GM12874 (cell line): ENCODE results near the gene COL4A2.

Experiments used
- TF ChIP-seq, protein P1 (sequence below): IDR thresholded peaks from 2 replicates; pipeline ENCODE4 v1.5.1; 2011; ENCODE audit warnings: low read depth, mild to moderate bottlenecking, control low read depth, low read length, moderate library complexity; ENCODE audit not compliant: insufficient read depth

COL4A2 gene

DNA sequence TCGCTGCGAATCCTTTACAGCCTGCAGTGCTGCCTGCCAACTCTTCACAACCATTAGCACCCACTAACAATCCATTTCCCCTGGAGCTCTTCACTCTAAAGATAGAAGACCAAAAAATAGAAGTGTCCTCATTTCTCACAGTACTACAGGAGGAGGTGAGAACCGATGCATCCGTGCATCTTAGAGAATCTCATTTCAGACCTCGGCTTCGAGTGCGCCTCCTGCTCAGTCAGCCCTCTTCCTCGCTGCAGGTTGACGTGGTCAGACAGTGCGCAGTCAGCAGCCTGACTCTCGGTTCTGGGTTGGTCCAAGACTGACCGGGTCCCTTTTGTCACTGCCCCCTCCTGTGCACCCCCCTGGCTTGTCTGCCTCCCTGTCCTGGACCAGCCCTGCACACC lies 169.1 kb downstream of the COL4A2 start:
- TF ChIP-seq, protein P1, sequence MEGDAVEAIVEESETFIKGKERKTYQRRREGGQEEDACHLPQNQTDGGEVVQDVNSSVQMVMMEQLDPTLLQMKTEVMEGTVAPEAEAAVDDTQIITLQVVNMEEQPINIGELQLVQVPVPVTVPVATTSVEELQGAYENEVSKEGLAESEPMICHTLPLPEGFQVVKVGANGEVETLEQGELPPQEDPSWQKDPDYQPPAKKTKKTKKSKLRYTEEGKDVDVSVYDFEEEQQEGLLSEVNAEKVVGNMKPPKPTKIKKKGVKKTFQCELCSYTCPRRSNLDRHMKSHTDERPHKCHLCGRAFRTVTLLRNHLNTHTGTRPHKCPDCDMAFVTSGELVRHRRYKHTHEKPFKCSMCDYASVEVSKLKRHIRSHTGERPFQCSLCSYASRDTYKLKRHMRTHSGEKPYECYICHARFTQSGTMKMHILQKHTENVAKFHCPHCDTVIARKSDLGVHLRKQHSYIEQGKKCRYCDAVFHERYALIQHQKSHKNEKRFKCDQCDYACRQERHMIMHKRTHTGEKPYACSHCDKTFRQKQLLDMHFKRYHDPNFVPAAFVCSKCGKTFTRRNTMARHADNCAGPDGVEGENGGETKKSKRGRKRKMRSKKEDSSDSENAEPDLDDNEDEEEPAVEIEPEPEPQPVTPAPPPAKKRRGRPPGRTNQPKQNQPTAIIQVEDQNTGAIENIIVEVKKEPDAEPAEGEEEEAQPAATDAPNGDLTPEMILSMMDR: no peak

DNA sequence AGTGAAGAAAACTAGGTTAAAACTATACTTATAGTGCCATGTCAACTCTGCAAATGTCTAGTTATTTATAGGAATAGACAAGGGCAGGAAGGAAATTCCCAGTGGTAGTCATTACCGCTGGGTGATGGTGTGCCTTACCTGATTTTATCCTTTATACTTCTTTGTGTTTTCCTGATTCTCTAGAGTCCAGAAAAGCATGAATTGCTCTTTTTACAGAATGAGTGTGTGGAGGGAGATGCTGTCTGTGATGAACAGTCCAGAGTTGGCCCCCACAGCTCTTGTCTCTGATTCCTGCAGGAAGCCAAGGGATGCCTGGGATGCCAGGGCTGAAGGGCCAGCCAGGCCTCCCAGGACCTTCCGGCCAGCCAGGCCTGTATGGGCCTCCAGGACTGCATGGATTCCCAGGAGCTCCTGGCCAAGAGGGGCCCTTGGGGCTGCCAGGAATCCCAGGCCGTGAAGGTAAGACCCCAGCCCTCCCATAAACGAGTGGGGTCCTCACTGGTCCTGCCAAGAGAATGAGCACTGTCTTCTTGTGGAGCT lies 170.7 kb downstream of the COL4A2 start:
- TF ChIP-seq, protein P1: no peak

DNA sequence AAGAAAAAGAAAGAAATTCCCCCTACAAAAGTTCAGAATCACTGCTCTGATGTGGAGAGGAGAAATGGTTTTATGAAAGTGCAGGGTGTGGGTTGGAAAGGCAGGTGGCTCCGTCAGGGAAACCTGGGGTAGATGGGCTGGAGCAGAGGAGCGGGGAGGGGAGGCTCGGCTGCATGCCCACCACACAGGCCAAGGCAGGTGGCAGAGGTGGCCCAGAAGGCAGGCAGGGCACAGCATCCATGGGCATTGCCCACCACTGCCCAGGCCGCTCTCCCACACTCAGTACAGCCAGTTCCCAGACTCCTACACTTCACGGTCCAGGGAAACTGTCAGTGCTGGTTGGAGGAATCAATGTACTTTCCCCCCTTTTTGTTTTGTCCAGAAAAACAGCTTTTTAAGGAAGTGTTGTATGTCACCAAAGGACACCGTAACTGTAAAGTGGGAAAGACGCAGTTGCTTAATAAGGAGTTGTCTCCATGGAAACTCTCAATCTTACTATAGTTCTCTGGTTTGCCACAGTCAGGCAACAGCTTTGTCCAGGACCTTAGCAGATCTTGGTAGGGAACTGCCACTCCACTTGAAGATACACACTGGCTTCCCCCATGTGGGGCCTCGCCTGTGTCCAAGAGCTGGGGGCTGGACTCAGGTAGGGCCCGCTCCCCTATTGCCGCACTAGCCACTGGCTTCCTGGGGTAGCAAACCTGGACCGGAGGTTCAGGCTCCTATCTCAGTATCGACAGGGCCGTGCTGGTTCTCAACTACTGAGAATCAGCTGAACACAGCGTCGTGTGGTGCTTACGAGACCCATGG lies 171.5 kb downstream of the COL4A2 start:
- TF ChIP-seq, protein P1: no peak

DNA sequence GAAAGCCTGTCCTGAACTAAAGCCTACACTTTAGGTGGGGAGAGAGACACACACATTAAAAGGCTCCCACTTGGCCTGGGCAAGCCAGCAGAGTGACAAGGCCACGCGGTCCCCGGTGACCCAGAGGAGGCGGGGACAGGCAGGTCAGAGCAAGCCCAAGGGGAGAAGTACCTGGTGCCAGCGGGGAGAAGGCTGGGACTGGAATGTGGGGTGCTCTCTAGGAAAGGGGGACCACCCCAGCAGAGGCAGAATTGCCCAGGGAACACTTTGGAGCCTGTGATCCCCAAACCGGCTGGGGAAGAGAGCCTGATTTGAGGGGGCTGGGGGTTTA lies 172.1 kb downstream of the COL4A2 start:
- TF ChIP-seq, protein P1: no peak

DNA sequence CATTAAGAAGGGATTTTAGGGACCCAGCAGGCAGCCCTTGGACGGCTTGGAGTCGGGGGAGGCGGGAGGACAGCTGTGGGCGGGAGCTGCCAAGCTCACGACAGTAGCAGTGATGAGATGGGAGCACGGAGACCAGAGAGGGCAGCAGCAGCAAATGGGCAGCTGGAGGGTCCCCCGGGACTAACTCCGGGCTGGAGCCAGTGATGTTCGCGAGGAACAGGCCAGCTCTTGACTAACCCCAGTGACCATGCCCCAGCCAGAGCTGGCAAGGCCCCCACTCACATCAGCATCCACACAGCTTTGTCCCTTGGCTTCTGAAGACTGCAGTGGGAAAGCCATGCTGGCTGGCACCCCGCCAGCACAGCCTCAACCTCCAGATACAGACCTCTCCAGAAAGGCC lies 172.6 kb downstream of the COL4A2 start:
- TF ChIP-seq, protein P1: no peak

DNA sequence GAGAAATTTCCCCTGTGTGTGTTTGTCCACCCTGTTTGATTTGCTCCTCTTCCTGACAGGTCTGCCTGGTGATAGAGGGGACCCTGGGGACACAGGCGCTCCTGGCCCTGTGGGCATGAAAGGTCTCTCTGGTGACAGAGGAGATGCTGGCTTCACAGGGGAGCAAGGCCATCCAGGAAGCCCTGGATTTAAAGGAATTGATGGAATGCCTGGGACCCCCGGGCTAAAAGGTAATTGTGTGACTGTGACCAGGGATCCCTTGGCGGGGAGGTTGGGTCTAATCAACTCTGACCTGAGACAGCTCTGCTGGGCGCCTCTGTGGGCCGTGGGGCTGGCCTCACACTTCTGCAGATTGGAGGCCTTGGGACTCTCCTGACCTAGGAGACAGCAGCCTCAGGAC lies 173.1 kb downstream of the COL4A2 start:
- TF ChIP-seq, protein P1: no peak

DNA sequence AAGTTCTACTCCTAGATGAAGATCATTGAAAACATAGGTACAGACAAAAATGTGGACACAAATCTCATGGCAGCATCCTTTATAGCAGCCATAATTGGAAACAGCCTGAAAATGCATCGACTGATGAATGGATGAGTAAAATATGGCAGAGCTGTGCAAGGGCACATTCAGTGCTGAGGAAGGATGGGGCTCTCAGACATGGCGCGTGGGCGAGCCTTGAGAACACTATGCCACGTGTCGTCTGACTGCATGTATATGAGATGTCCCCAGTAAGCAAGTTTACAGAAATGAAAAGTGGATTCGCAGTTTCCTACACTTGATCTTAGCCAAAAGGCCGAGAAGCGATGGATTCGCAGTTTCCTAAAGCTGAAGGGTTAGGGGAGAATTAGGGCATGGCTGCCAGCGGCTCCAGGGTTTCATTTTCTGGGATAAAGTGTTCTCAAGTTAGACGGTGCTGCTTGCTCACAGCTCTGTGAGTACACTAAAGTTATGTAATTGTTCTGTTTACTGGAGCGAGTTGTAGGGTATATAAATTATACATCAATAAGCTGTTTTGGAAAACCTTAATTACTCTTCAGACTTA lies 176.4 kb downstream of the COL4A2 start:
- TF ChIP-seq, protein P1: no peak
